ENCODE data around the gene KRTAP4-5.
"Not testable (repeated sequence)": the region's sequence is repeated elsewhere in the genome, so short reads cannot be mapped to it uniquely, and the experiment has no call there.

DNA sequence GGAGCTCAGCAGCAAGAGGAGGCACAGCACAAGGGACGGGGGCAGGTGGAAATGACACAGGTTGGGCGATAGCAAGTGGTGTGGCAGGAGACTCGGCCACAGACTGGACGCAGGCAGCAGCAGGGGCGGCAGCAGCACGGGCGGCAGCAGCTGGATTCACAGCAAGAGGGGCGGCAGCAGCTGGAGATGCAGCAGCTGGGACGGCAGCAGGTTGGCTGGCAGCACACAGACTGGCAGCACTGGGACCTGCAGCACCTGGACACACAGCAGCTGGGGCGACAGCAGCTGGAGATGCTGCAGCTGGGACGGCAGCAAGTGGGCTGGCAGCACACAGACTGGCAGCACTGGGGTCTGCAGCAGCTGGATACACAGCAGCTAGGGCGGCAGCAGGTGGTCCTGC, 9.8 kb downstream of the KRTAP4-5 start:
- not testable (repeated sequence) for TF ChIP-seq POLR2A, POLR2AphosphoS5 (IDR thresholded peaks at IDR 0.05; ENCODE audit: low read depth, low read length)
